ENCODE measurements around the gene MKNK1.
"Not testable (repeated sequence)": the region's sequence is repeated elsewhere in the genome, so short reads cannot be mapped to it uniquely, and the experiment has no call there.

Gene MKNK1

GRCh38 chr1:46603858-46604549 lies at the start of gene MKNK1:
Gene MKNK1, minus strand, starts transcription at chr1:46604268. Its CDS starts 20,941 bp downstream, at chr1:46583327.
- peak; percentile 95 for DNase-seq

GRCh38 chr1:46653405-46653958 lies 49.4 kb upstream of the MKNK1 start:
- DNase-seq, result no peak

GRCh38 chr1:46652321-46653100 lies 48.4 kb upstream of the MKNK1 start:
- no peak for DNase-seq

- not testable (repeated sequence) for DNase-seq
Measured at GRCh38 chr1:46651152-46651551, 47.1 kb upstream of the MKNK1 start.

- DNase-seq, result no peak
Measured at GRCh38 chr1:46650491-46650890, 46.4 kb upstream of the MKNK1 start.

- DNase-seq, result no peak
Measured at GRCh38 chr1:46649764-46650163, 45.7 kb upstream of the MKNK1 start.

- no peak for DNase-seq
Measured at GRCh38 chr1:46647611-46648010, 43.5 kb upstream of the MKNK1 start.

- DNase-seq, result no peak
Measured at GRCh38 chr1:46646844-46647243, 42.8 kb upstream of the MKNK1 start.

- no peak for DNase-seq
Measured at GRCh38 chr1:46646331-46646730, 42.3 kb upstream of the MKNK1 start.

- DNase-seq, result no peak
Measured at GRCh38 chr1:46645815-46646214, 41.7 kb upstream of the MKNK1 start.

GRCh38 chr1:46643368-46643775 lies 39.3 kb upstream of the MKNK1 start:
- peak; percentile 16 for DNase-seq

GRCh38 chr1:46642115-46642680 lies 38.1 kb upstream of the MKNK1 start:
- DNase-seq, result no peak

GRCh38 chr1:46639547-46639946 lies 35.5 kb upstream of the MKNK1 start:
- no peak for DNase-seq

- no peak for DNase-seq
Measured at GRCh38 chr1:46638921-46639320, 34.9 kb upstream of the MKNK1 start.

- DNase-seq, result no peak
Measured at GRCh38 chr1:46637444-46638083, 33.5 kb upstream of the MKNK1 start.

- no peak for DNase-seq
Measured at GRCh38 chr1:46635205-46635604, 31.1 kb upstream of the MKNK1 start.

GRCh38 chr1:46630719-46631118 lies 26.7 kb upstream of the MKNK1 start:
- no peak for DNase-seq

GRCh38 chr1:46623743-46624644 lies 19.9 kb upstream of the MKNK1 start:
- DNase-seq, result no peak

GRCh38 chr1:46622344-46622743 lies 18.3 kb upstream of the MKNK1 start:
- peak; percentile 67 for DNase-seq

- peak; percentile 32 for DNase-seq
Measured at GRCh38 chr1:46621930-46622329, 17.9 kb upstream of the MKNK1 start.

GRCh38 chr1:46619656-46620258 lies 15.7 kb upstream of the MKNK1 start:
- no peak for DNase-seq
